HEK293 (cell line): ENCODE results near the gene FOXP1.

Source experiments
- CTCF ChIA-PET: fragments of 350-600 bp; formaldehyde crosslinking; extraction: SDS; loops from one replicate; lab custom pipeline; 2021; ENCODE audit warnings: antibody characterized with exemption; lab: Yijun Ruan, JAX
- POLR2A ChIA-PET: fragments of 300-600 bp; formaldehyde crosslinking; extraction: SDS; loops from one replicate; lab custom pipeline; 2020; ENCODE audit warnings: antibody characterized with exemption, inconsistent platforms; lab: Yijun Ruan, JAX
- H3K27ac ChIP-seq: fragments of 200-500 bp; sonication (Bioruptor generic); 2 replicates; pipeline ENCODE4 v1.5.1; 2014; ENCODE audit warnings: low read depth, low read length, control low read depth, inconsistent platforms; ENCODE audit errors: extremely low read depth
- H3K36me3 ChIP-seq, 2 experiments: fragments of 200-500 bp in 1 of 2; sonication (Bioruptor generic) in 1 of 2; 1 replicate in 1 of 2; 2 replicates in 1 of 2; pipeline ENCODE4 v1.5.1; 2014 to 2017; ENCODE audit warnings: inconsistent platforms in 2 of 2, low read length in 2 of 2; ENCODE audit not compliant: control insufficient read depth in 2 of 2, insufficient read depth in 1 of 2
- H3K4me1 ChIP-seq: fragments of 200-500 bp; sonication (Bioruptor generic); 2 replicates; pipeline ENCODE4 v1.5.1; 2014; ENCODE audit warnings: mild to moderate bottlenecking, low read length, inconsistent platforms; ENCODE audit not compliant: control insufficient read depth, insufficient read depth
- H3K4me3 ChIP-seq: 2 replicates; pipeline ENCODE4 v1.5.1; 2011; ENCODE audit warnings: low read depth, mild to moderate bottlenecking, control low read depth, low read length, moderate library complexity
- H3K9me3 ChIP-seq: fragments of 200-500 bp; sonication (Bioruptor generic); 2 replicates; pipeline ENCODE4 v1.5.1; 2014; ENCODE audit warnings: low read depth, low read length, inconsistent platforms; ENCODE audit not compliant: control insufficient read depth, insufficient read depth
- PRDM1 ChIP-seq: fragments of 450-650 bp; formaldehyde crosslinking; IDR thresholded peaks from 2 replicates; pipeline ENCODE4; 2016; ENCODE audit warnings: missing biosample characterization, missing genetic modification characterization
- RBAK ChIP-seq: fragments of 450-650 bp; formaldehyde crosslinking; IDR thresholded peaks from 2 replicates; pipeline ENCODE4 v1.5.1; 2016; ENCODE audit warnings: missing biosample characterization, missing genetic modification characterization
- SP3 ChIP-seq: fragments of 450-650 bp; formaldehyde crosslinking; IDR thresholded peaks from 2 replicates; pipeline ENCODE4 v1.5.1; 2016; ENCODE audit warnings: missing biosample characterization, missing genetic modification characterization
- YY1 ChIP-seq: fragments of 450-650 bp; formaldehyde crosslinking; IDR thresholded peaks from 2 replicates; pipeline ENCODE4 v1.5.1; 2018; ENCODE audit warnings: missing biosample characterization, missing genetic modification characterization
- ZBTB7A ChIP-seq: fragments of 450-650 bp; formaldehyde crosslinking; IDR thresholded peaks from 2 replicates; pipeline ENCODE4 v1.5.1; 2016; ENCODE audit warnings: low read depth, missing biosample characterization, missing genetic modification characterization
- ZNF146 ChIP-seq: fragments of 450-650 bp; formaldehyde crosslinking; IDR thresholded peaks from 2 replicates; pipeline ENCODE4 v1.5.1; 2016; ENCODE audit warnings: missing biosample characterization, missing genetic modification characterization
- ZNF202 ChIP-seq: fragments of 450-650 bp; formaldehyde crosslinking; IDR thresholded peaks from 2 replicates; pipeline ENCODE4 v1.5.1; 2016; ENCODE audit warnings: missing biosample characterization, missing genetic modification characterization, borderline replicate concordance
- ZNF214 ChIP-seq: fragments of 450-650 bp; formaldehyde crosslinking; IDR thresholded peaks from 2 replicates; pipeline ENCODE4 v1.5.1; 2017; ENCODE audit warnings: missing biosample characterization, mild to moderate bottlenecking, missing genetic modification characterization, borderline replicate concordance
- ZNF248 ChIP-seq: fragments of 450-650 bp; formaldehyde crosslinking; IDR thresholded peaks from 2 replicates; pipeline ENCODE4 v1.5.1; 2017; ENCODE audit warnings: missing biosample characterization, missing genetic modification characterization
- ZNF394 ChIP-seq: fragments of 450-650 bp; formaldehyde crosslinking; IDR thresholded peaks from 2 replicates; pipeline ENCODE4 v1.5.1; 2016; ENCODE audit warnings: missing biosample characterization, missing genetic modification characterization, mild to moderate bottlenecking, moderate library complexity, borderline replicate concordance
- ZNF544 ChIP-seq: fragments of 450-650 bp; formaldehyde crosslinking; IDR thresholded peaks from 2 replicates; pipeline ENCODE4 v1.5.0; 2017; ENCODE audit warnings: missing biosample characterization, missing genetic modification characterization
- ZNF776 ChIP-seq: fragments of 450-650 bp; formaldehyde crosslinking; IDR thresholded peaks from 2 replicates; pipeline ENCODE4 v1.5.0; 2017; ENCODE audit warnings: missing biosample characterization, missing genetic modification characterization, borderline replicate concordance
- ZNF792 ChIP-seq: fragments of 450-650 bp; formaldehyde crosslinking; IDR thresholded peaks from 2 replicates; pipeline ENCODE4 v1.5.1; 2016; ENCODE audit warnings: missing biosample characterization, missing genetic modification characterization
- ZNF830 ChIP-seq: fragments of 450-650 bp; IDR thresholded peaks from 2 replicates; pipeline ENCODE4 v1.5.0; 2018; ENCODE audit warnings: missing biosample characterization, missing genetic modification characterization, low read depth, mild to moderate bottlenecking, moderate library complexity
- TF ChIP-seq, protein P1 (sequence below): fragments of 450-650 bp; formaldehyde crosslinking; IDR thresholded peaks from 2 replicates; pipeline ENCODE4 v1.5.1; 2016; ENCODE audit warnings: missing biosample characterization, missing genetic modification characterization
- TF ChIP-seq, protein P2 (sequence below): fragments of 450-650 bp; formaldehyde crosslinking; IDR thresholded peaks from 2 replicates; pipeline ENCODE4 v1.5.1; 2016; ENCODE audit warnings: missing biosample characterization, missing genetic modification characterization, borderline replicate concordance
- TF ChIP-seq, protein P3 (sequence below): fragments of 450-650 bp; formaldehyde crosslinking; IDR thresholded peaks from 2 replicates; pipeline ENCODE4 v1.5.1; 2017; ENCODE audit warnings: missing biosample characterization, missing genetic modification characterization
- TF ChIP-seq, protein P4 (sequence below): fragments of 450-650 bp; formaldehyde crosslinking; IDR thresholded peaks from 2 replicates; pipeline ENCODE4 v1.5.1; 2016; ENCODE audit warnings: missing biosample characterization, missing genetic modification characterization, borderline replicate concordance

FOXP1 gene

DNA sequence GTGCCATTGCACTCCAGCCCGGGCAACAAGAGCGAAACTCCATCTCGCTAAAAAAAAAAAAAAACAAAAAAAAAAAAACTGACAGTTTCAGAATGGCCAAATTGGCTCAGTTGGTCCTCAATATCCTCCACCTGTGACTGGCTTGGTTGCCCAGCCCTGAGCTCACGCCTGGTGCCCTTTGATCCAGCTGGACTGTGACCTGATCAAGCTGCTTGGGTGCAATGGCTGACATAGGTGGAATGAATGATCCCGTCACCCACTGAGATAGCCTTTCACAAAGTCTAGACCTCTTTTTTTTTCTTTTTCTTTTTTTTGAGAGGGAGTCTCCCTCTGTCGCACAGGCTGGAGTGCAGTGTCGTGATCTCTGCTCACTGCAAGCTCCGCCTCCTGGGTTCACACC, 254.6 kb downstream of the FOXP1 start (continued):
- TF ChIP-seq ZNF214: no peak
- TF ChIP-seq, protein P1, sequence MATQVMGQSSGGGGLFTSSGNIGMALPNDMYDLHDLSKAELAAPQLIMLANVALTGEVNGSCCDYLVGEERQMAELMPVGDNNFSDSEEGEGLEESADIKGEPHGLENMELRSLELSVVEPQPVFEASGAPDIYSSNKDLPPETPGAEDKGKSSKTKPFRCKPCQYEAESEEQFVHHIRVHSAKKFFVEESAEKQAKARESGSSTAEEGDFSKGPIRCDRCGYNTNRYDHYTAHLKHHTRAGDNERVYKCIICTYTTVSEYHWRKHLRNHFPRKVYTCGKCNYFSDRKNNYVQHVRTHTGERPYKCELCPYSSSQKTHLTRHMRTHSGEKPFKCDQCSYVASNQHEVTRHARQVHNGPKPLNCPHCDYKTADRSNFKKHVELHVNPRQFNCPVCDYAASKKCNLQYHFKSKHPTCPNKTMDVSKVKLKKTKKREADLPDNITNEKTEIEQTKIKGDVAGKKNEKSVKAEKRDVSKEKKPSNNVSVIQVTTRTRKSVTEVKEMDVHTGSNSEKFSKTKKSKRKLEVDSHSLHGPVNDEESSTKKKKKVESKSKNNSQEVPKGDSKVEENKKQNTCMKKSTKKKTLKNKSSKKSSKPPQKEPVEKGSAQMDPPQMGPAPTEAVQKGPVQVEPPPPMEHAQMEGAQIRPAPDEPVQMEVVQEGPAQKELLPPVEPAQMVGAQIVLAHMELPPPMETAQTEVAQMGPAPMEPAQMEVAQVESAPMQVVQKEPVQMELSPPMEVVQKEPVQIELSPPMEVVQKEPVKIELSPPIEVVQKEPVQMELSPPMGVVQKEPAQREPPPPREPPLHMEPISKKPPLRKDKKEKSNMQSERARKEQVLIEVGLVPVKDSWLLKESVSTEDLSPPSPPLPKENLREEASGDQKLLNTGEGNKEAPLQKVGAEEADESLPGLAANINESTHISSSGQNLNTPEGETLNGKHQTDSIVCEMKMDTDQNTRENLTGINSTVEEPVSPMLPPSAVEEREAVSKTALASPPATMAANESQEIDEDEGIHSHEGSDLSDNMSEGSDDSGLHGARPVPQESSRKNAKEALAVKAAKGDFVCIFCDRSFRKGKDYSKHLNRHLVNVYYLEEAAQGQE (tag by site-specific recombination): no peak
- TF ChIP-seq SP3: no peak
- no peak for TF ChIP-seq ZNF830 (tag by site-specific recombination)
- no peak for TF ChIP-seq ZNF248 (tag by site-specific recombination)
- TF ChIP-seq RBAK (tag by site-specific recombination): no peak
- TF ChIP-seq ZNF792: no peak

DNA sequence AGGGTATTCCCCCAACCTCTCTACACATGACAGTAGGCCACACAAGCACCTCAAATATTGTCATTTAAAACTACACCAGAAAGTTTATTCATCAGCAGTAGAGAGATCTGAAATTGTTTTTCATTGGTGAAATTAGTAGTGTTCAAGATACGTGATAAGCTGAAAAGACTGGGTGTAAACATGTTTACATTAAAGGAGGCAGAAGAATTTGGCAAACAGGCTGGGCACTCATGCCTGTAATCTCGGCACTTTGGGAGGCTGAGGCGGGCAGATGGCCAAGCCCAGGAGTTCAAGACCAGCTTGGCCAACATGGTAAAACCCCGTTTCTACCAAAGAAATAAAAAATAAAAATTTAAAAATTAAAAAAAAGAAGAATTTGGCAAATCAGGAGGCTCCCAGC, 255.6 kb downstream of the FOXP1 start:
- no peaks in the 10 kb centered on the region for H3K4me1 ChIP-seq
- H3K27ac ChIP-seq: no peak overlapping the region
- no peak overlapping the region for H3K4me3 ChIP-seq
- H3K36me3 ChIP-seq: no peaks in the 10 kb centered on the region
- H3K9me3 ChIP-seq: no peaks in the 10 kb centered on the region
- CTCF ChIA-PET: no interaction called here
- TF ChIP-seq ZNF202 (tag by site-specific recombination) (no peak), ZNF544 (tag by site-specific recombination) (no peak), YY1 (no peak), PRDM1 (tag by site-specific recombination) (no peak), ZNF776 (no peak), ZNF394 (no peak), ZBTB7A (tag by site-specific recombination) (no peak), ZNF146 (tag by site-specific recombination) (no peak)
- TF ChIP-seq, protein P2, sequence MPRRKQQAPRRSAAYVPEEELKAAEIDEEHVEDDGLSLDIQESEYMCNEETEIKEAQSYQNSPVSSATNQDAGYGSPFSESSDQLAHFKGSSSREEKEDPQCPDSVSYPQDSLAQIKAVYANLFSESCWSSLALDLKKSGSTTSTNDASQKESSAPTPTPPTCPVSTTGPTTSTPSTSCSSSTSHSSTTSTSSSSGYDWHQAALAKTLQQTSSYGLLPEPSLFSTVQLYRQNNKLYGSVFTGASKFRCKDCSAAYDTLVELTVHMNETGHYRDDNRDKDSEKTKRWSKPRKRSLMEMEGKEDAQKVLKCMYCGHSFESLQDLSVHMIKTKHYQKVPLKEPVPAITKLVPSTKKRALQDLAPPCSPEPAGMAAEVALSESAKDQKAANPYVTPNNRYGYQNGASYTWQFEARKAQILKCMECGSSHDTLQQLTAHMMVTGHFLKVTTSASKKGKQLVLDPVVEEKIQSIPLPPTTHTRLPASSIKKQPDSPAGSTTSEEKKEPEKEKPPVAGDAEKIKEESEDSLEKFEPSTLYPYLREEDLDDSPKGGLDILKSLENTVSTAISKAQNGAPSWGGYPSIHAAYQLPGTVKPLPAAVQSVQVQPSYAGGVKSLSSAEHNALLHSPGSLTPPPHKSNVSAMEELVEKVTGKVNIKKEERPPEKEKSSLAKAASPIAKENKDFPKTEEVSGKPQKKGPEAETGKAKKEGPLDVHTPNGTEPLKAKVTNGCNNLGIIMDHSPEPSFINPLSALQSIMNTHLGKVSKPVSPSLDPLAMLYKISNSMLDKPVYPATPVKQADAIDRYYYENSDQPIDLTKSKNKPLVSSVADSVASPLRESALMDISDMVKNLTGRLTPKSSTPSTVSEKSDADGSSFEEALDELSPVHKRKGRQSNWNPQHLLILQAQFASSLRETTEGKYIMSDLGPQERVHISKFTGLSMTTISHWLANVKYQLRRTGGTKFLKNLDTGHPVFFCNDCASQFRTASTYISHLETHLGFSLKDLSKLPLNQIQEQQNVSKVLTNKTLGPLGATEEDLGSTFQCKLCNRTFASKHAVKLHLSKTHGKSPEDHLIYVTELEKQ (tag by site-specific recombination): no peak
- TF ChIP-seq, protein P3, sequence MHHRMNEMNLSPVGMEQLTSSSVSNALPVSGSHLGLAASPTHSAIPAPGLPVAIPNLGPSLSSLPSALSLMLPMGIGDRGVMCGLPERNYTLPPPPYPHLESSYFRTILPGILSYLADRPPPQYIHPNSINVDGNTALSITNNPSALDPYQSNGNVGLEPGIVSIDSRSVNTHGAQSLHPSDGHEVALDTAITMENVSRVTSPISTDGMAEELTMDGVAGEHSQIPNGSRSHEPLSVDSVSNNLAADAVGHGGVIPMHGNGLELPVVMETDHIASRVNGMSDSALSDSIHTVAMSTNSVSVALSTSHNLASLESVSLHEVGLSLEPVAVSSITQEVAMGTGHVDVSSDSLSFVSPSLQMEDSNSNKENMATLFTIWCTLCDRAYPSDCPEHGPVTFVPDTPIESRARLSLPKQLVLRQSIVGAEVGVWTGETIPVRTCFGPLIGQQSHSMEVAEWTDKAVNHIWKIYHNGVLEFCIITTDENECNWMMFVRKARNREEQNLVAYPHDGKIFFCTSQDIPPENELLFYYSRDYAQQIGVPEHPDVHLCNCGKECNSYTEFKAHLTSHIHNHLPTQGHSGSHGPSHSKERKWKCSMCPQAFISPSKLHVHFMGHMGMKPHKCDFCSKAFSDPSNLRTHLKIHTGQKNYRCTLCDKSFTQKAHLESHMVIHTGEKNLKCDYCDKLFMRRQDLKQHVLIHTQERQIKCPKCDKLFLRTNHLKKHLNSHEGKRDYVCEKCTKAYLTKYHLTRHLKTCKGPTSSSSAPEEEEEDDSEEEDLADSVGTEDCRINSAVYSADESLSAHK (tag by site-specific recombination): no peak
- TF ChIP-seq, protein P4, sequence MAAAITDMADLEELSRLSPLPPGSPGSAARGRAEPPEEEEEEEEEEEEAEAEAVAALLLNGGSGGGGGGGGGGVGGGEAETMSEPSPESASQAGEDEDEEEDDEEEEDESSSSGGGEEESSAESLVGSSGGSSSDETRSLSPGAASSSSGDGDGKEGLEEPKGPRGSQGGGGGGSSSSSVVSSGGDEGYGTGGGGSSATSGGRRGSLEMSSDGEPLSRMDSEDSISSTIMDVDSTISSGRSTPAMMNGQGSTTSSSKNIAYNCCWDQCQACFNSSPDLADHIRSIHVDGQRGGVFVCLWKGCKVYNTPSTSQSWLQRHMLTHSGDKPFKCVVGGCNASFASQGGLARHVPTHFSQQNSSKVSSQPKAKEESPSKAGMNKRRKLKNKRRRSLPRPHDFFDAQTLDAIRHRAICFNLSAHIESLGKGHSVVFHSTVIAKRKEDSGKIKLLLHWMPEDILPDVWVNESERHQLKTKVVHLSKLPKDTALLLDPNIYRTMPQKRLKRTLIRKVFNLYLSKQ: no peak
- POLR2A ChIA-PET: no interaction called here
